Activated CD4-positive, CD25-positive, alpha-beta regulatory T cell treated with anti-CD3 and anti-CD28 coated beads, Interleukin-2, amount 50 U/mL, for 24 hours (primary cell): ENCODE measurements around the gene ABCB8.
"Not testable (repeated sequence)": the region's sequence is repeated elsewhere in the genome, so short reads cannot be mapped to it uniquely, and the experiment has no call there.

ENCODE experiments used
- ATAC-seq, 2 donors: fragments of 150-1000 bp; cut with Tn5 transposase; one replicate each; pipeline ENCODE4 v1.10.0; 2021; ENCODE audit warnings: mild to moderate bottlenecking in 1 of 2, moderate library complexity in 1 of 2

The ABCB8 gene

DNA sequence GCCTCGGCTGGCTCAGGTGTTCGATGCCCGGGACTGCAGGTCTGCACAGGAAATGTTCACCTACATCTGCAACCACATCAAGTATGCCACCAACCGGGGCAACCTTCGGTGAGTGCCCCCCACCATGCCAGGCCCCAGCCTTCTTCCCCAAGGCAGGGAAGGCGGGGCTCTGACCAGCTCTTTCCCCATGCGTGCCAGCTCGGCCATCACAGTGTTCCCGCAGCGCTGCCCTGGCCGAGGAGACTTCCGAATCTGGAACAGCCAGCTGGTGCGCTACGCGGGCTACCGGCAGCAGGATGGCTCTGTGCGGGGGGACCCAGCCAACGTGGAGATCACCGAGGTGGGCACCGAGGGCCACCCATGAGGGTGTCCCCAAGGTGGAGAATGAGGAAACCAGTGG lies 29.9 kb upstream of the ABCB8 start:
- ATAC-seq, result no peak

DNA sequence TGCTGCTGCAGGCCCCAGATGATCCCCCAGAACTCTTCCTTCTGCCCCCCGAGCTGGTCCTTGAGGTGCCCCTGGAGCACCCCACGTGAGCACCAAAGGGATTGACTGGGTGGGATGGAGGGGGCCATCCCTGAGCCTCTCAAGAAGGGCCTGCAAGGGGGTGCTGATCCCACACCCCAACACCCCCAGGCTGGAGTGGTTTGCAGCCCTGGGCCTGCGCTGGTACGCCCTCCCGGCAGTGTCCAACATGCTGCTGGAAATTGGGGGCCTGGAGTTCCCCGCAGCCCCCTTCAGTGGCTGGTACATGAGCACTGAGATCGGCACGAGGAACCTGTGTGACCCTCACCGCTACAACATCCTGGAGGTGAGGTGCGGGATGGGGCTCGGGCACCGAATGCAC lies 29.2 kb upstream of the ABCB8 start:
- ATAC-seq, result no peak

DNA sequence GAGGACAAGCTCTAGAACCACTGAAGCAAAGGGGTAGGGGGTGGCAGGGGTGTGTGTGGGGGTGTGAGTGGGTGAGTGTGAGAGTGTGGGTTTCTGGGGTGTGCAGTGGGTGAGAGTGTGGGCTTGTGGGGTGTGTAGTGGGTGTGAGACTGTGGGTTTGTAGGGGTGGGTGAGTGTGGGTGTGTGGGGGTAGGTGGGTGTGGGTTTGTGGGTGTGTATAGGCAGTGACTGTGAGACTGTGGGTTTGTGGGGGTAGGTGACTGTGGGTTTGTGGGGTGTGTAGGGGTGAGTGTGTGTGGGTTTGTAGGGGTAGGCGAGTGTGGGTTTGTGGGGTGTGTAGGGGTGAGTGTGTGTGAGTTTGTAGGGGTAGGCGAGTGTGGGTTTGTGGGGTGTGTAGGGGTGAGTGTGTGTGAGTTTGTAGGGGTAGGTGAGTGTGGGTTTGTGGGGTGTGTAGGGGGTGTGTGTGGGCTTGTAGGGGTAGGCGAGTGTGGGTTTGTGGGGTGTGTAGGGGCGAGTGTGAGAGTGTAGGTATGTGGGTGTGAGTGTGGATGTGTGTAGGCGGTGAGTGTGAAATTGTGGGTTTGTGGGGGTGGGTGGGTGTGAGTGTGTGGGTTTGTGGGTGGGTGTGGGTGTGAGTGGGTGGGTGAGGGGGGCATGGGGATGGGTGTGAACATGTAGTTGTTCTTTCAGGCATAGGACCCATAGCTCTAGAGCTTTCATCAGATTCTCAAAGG lies 28.6 kb upstream of the ABCB8 start:
- no peak for ATAC-seq

DNA sequence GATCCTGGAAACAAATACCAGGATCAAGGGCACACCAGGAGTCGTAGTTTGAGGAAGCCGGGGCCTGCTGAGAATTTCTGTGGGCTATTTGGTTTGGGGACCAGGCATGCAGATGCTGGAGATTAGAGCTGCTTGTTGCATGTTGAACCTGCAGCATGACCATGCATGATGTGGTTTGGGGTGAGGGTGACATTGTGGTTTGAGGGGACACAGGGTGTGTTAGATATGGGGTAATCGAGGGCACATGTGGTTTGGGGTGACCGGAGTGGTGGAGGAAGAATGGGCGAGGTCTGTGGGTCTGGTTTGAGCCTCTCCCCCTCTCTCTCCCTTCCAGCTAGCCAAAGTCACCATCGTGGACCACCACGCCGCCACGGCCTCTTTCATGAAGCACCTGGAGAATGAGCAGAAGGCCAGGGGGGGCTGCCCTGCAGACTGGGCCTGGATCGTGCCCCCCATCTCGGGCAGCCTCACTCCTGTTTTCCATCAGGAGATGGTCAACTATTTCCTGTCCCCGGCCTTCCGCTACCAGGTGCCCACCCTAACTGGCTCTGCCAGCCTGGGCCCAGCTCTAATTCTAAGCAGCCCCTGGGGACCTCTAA lies 27.3 kb upstream of the ABCB8 start:
- ATAC-seq, result no peak

DNA sequence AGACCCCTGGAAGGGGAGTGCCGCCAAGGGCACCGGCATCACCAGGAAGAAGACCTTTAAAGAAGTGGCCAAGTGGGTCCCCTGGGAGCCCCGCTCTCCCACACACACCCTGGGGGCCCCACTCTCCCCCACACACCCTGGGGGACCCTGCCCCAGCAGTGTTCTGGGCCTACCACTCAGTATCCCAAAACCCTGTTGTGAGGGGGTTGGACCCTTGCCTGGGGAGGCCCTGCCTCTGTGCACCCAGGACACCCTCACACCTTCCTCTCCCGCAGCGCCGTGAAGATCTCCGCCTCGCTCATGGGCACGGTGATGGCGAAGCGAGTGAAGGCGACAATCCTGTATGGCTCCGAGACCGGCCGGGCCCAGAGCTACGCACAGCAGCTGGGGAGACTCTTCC lies 26.7 kb upstream of the ABCB8 start:
- no peak for ATAC-seq

DNA sequence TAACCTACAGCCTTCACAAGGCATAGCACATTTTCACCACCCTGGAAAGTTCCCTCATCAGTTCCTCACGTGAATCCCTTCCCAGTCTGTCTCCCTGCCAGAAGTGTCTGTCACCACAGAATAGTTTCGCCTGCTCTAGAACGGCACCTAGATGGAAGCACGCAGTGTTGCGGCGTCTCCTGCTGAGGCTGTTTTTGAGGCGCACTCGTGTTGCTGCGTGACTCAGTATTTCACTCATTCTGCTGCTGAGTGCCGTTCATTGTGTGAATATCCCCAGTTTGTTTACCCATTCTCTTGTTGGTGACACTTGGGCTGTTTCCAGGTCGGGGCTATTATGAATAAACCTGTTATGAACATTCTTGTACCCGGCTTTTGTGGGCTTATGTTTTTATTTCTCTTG lies 24.7 kb upstream of the ABCB8 start:
- no peak for ATAC-seq

DNA sequence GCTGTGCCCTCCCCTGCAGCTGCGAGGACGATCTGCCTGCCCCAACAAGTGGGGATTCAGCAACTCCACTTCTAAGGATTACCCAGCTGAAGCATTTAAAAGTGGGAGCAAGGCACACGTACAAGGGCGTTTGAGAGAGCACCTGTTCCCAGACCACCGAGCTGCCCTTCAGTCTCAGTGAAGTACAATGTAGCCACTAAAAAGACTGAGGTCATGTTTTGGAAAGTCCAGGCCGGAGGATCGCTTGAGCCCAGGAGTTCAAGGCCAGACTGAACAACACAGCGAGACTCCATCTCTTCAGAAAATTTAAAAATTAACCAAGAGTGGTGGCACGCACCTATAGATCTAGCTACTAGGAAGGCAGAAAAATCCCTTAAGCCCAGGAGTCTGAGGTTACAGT lies 22.7 kb upstream of the ABCB8 start:
- no peak for ATAC-seq

DNA sequence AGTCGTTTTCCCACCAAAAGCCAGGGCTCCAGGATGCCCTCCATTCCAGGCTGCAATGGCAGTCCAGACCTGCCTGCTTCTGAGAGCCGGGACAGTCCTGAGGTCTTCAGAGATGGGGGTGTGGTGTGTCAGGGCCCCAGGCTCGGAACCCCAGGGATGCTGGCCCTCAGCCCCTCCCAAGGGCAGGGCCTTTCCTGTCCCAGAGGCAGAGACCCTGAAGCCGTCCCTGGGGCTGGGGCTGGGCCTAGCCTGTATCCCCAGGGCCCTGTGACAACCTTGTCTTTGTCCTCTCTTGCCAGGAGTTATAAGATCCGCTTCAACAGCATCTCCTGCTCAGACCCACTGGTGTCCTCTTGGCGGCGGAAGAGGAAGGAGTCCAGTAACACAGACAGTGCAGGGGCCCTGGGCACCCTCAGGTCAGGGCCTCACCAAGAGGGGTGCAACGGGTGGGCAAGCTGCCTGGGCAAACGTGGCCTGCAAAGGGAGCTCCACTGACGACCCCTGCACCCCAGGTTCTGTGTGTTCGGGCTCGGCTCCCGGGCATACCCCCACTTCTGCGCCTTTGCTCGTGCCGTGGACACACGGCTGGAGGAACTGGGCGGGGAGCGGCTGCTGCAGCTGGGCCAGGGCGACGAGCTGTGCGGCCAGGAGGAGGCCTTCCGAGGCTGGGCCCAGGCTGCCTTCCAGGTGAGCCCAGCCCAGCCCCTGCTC lies 21.5 kb upstream of the ABCB8 start:
- no peak for ATAC-seq

DNA sequence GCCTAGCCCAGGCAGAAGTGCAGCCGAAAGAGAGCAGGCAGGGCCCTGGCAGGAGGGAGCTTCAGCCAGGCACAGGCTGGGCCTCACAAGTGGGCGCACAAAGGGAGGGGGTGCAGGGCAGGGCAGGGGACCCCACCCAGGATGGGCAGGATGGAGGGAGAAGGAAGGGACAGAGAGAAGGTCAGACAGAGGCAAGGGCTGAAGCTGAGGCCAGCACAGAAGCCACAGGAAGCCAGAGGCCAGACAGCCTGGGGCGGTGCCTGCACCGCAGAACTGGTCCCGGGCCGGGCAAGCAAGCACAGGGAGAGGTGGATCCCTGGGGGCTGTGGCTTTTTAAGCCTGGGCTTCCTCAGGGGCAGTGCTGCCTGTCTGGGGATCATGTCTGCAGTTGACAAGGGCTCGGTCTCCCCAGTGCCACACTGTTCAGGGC lies 20.8 kb upstream of the ABCB8 start:
- no peak for ATAC-seq

DNA sequence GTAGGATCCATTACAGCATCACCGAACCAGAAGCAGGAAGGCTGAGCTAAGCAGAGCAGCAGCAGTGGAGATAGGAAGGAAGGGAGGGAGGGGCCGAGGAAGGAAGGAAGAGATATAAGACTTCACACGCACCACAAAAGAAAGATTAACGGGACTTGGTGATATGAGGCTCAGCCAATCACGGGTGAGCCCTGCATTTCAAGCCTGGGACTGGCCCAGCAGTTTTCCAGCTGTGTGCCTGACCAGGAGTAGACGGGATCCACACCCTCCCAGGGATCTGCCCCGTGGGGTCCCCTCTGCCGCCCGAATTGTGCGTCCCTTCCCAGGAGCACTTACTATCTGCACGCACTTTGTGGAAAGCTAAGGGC lies 20.1 kb upstream of the ABCB8 start:
- no peak for ATAC-seq

DNA sequence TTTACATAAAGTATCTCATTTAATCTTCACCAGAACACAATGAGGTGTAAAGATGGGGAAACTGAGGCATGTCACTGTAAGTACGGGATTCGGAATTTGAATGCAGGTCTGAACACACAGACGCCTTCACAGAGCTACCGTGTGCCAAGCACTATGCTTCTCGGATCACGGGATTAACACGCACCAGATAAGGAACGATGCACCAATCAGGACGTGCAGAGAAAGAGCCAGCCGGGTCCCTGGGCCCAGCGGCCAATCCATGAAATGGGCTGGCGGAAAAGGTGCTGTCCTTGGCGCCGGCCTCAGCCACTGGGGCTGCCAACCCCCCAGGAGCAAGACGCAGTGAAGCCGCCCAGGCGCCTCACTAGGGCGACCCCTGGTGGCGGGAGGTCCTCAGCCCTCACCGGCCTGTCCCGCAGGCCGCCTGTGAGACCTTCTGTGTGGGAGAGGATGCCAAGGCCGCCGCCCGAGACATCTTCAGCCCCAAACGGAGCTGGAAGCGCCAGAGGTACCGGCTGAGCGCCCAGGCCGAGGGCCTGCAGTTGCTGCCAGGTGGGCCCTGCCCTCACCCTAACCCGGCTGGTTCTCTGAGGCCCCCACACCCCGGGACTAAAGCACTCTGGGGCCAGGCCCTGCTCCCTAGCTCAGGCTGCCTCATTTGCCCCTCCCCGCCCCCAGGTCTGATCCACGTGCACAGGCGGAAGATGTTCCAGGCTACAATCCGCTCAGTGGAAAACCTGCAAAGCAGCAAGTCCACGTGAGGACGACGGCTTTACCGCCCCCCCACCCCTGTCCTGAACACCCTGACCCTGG lies 19.5 kb upstream of the ABCB8 start:
- peak; percentile 80 to 82 for ATAC-seq

DNA sequence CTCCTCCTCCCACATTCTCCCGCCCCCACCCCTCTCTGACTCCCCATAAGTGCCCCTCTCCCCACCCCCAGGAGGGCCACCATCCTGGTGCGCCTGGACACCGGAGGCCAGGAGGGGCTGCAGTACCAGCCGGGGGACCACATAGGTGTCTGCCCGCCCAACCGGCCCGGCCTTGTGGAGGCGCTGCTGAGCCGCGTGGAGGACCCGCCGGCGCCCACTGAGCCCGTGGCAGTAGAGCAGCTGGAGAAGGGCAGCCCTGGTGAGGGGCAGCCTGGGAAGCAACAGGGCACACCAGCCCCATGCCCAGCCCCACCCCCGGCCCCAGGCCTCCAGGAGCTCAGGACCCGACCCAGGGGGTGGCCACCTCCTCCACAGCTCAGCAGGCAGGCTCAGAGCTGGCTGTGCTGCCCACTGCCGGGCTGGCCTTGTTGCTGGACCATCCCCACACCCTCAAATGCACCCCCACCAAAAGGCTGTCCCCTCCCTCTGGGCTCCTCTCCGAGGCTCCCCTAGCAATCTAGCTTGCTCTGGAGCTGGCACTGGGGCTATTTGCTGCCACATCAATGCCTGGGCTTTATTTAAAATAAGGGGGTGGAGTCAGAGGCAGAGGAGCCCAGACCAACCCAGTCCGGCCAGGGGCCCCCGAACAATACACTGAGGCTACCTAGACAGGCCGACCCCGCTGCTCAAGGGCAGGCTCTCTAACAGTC lies 18.8 kb upstream of the ABCB8 start:
- ATAC-seq, result no peak

DNA sequence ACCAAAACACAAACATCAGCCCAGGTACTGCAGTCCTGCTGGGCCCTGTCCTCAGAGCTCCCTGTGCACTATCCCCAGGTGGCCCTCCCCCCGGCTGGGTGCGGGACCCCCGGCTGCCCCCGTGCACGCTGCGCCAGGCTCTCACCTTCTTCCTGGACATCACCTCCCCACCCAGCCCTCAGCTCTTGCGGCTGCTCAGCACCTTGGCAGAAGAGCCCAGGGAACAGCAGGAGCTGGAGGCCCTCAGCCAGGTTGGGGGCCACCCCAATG lies 18.3 kb upstream of the ABCB8 start:
- no peak for ATAC-seq

DNA sequence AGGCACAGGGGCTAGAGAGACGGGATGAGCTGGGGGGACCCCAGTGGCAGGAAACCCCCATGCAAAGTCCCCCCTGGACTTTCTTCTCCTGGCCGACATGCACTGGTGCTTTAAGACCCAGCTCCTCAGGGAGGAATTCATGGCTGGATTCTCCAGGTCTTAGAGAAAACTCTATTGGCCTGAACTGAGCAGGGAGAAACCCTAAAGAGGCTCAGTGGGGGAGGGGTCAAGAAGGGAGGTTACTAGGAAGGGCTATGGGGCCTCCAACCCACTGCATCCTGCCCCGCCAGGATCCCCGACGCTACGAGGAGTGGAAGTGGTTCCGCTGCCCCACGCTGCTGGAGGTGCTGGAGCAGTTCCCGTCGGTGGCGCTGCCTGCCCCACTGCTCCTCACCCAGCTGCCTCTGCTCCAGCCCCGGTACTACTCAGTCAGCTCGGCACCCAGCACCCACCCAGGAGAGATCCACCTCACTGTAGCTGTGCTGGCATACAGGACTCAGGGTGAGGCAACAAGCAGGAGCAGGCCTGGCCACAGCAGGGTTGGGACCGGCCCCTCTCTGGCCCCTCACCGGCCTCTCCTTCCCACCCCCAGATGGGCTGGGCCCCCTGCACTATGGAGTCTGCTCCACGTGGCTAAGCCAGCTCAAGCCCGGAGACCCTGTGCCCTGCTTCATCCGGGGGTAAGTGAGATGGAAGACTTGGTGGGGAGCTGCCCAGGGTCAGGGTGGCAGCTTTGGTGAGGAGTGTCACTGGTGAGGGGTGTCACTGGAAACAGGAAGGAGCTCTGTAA lies 17.7 kb upstream of the ABCB8 start:
- peak in 1 of 2 donors; percentile 11 for ATAC-seq

DNA sequence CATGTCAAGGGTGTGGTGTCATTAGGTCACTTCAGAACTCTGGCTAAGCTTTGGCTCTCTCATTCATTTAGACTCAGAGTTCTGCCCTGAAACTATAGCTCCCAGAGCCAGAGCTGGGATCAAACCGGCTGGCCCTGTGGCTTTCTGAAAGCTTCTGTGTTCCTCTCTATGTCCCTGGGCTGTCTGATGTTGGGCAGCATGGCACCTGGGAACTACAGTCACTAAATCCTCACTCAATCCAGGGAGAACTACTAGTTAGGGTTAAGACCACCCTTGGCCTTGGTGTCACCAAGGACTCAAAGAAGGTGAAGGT lies 17.2 kb upstream of the ABCB8 start:
- no peak for ATAC-seq

DNA sequence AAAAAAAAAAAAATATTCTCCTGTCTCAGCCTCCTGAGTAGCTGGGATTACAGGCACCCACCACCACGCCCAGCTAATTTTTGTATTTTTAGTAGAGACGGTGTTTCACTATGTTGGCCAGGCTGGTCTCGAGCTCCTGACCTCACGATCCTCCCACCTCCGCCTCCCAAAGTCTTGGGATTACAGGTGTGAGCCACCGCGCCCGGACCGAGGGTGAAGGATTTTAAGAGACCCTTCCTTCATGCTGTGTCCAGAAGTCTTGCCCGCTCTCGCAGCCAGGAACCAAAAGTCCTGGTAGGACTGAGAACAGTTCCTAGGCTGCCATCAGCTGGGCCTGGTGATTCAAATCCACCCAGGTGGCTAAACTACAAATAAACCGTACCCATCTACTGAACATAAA lies 16.6 kb upstream of the ABCB8 start:
- not testable (repeated sequence) for ATAC-seq

DNA sequence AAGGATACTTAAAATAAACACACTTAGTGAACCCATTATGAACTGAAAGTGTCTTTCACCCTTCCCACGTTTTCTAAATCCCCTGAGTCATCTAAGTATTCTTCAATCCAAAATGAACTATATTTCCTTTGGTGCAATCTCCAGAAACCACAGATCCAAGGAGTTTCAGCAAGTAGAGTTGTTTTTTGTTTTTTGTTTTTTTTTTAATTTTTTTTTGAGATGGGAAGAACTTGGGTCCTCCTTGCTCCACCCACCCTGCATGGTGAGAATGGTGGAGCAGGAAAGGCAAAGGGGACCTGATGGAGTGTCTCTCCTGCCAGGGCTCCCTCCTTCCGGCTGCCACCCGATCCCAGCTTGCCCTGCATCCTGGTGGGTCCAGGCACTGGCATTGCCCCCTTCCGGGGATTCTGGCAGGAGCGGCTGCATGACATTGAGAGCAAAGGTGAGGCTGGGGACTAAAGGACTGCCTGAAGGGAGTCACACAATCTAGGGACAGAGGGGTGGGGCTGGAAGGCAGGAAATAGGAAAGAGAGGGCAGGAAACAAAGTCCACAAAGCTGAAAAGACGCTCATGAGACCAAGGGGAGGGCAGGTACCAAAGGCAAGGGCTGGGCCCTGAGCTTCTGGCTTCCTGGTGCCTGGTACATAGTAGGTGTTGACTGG lies 16.1 kb upstream of the ABCB8 start:
- no peak for ATAC-seq

DNA sequence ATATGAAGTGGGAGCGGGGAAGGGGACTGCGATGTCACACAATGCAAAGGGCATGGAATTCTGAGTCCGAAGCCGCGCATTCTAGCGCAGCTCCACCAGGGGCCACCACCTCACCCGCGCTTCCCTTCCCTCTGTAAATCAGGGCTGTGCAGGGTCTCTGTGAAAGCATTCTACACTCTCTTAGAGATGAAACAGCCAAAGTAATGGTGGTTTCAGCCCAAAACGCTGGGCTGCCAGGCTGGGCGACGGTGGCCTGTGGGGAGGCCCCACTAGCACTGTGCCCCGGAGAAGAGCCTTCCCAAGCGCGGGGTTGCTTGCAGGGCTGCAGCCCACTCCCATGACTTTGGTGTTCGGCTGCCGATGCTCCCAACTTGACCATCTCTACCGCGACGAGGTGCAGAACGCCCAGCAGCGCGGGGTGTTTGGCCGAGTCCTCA lies 15.3 kb upstream of the ABCB8 start:
- ATAC-seq, result no peak

DNA sequence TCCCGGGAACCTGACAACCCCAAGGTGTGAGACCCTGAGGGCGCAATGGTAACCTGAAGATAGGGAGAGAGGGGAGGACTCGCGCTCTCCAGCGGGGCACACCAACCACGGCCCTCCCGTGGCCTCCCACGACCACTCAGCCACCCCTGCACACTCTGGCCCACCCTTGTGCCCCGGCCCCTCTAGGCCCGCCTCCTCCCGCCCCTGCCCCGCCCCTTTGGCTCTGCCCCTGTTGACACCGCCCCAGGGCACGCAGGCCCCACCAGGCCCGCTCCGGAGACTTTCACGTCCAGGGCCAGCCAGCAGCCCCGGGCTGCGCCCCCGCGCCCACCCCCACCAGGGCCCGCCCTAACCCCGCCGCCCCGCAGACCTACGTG lies 14.9 kb upstream of the ABCB8 start:
- ATAC-seq, result peak; percentile 1 to 4

DNA sequence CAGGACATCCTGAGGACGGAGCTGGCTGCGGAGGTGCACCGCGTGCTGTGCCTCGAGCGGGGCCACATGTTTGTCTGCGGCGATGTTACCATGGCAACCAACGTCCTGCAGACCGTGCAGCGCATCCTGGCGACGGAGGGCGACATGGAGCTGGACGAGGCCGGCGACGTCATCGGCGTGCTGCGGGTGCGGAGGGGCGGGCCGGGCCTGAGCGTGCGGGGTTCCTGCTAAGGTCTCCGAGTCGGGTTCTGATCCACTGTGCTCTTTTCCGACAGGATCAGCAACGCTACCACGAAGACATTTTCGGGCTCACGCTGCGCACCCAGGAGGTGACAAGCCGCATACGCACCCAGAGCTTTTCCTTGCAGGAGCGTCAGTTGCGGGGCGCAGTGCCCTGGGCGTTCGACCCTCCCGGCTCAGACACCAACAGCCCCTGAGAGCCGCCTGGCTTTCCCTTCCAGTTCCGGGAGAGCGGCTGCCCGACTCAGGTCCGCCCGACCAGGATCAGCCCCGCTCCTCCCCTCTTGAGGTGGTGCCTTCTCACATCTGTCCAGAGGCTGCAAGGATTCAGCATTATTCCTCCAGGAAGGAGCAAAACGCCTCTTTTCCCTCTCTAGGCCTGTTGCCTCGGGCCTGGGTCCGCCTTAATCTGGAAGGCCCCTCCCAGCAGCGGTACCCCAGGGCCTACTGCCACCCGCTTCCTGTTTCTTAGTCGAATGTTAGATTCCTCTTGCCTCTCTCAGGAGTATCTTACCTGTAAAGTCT lies 14.3 kb upstream of the ABCB8 start:
- peak; percentile 50 to 54 for ATAC-seq

DNA sequence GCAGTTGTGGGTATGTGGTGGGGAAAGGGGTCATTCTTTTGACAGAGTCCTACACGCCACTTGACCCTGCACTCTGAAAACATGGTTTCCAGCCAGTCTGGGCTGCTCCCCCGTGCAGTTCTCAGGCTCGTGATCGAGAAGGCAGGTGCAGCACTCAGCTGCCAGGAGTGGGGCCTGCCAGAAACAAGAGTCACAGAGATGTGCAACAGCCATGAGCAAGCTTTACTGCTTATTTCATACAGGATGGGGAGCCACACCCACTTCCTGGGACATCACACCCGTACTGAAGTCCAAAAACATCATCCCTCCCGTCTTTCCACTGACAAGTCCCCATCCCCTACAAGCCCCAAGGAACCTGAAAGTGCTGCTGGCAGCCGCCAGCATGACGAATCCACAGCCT lies 13.3 kb upstream of the ABCB8 start:
- ATAC-seq, result peak in 1 of 2 donors; percentile 12
